WERI-Rb-1 (cell line): ENCODE measurements around the gene ODF4.

Experiments
- DNase-seq: peaks from one replicate; pipeline ENCODE4 v3.0.0-alpha.2; 2020
- H3K27ac ChIP-seq: fragments of 250-450 bp; sonication (Bioruptor Pico); 2 replicates; pipeline ENCODE4 v1.5.1; 2020; ENCODE audit warnings: mild to moderate bottlenecking, moderate library complexity
- H3K27me3 ChIP-seq: fragments of 250-450 bp; sonication (Bioruptor Pico); 2 replicates; pipeline ENCODE4 v1.5.1; 2021; ENCODE audit warnings: mild to moderate bottlenecking, low read depth, moderate library complexity; ENCODE audit not compliant: insufficient read depth, severe bottlenecking
- H3K36me3 ChIP-seq: fragments of 250-450 bp; sonication (Bioruptor Pico); 2 replicates; pipeline ENCODE4 v1.5.1; 2020; ENCODE audit warnings: mild to moderate bottlenecking, moderate library complexity
- H3K4me3 ChIP-seq: 2 replicates; pipeline ENCODE4 v1.5.1; 2011; ENCODE audit warnings: low read depth, mild to moderate bottlenecking, control low read depth, low read length
- H3K9me3 ChIP-seq: fragments of 250-450 bp; sonication (Bioruptor Pico); 2 replicates; pipeline ENCODE4 v1.5.1; 2021; ENCODE audit warnings: mild to moderate bottlenecking, moderate library complexity; ENCODE audit not compliant: severe bottlenecking
- CTCF ChIP-seq: IDR thresholded peaks from 2 replicates; pipeline ENCODE4 v1.5.1; 2011; ENCODE audit warnings: low read depth, mild to moderate bottlenecking, control low read depth, inconsistent platforms, low read length

Gene ODF4

GRCh38 chr17:8312726-8313600 lies 26.7 kb upstream of the ODF4 start:
- Histone ChIP-seq H3K27me3 (no peaks in the 10 kb centered on the region), H3K27ac (no peak overlapping the region), H3K9me3 (no peaks in the 10 kb centered on the region), H3K4me3 (no peak overlapping the region), H3K36me3 (no peaks in the 10 kb centered on the region)
- no peak for TF ChIP-seq CTCF
- no peak for DNase-seq

- Histone ChIP-seq H3K36me3 (no peaks in the 10 kb centered on the region), H3K4me3 (no peak overlapping the region), H3K9me3 (no peaks in the 10 kb centered on the region), H3K27ac (no peak overlapping the region), H3K27me3 (no peaks in the 10 kb centered on the region)
- no peak for DNase-seq
- TF ChIP-seq CTCF: no peak
Measured at GRCh38 chr17:8314797-8315763, 24.6 kb upstream of the ODF4 start.

GRCh38 chr17:8315764-8316217 lies 23.8 kb upstream of the ODF4 start:
- no peak for TF ChIP-seq CTCF
- no peak overlapping the region for H3K4me3 ChIP-seq
- H3K27me3 ChIP-seq: no peaks in the 10 kb centered on the region
- no peak overlapping the region for H3K27ac ChIP-seq
- DNase-seq: no peak
- no peaks in the 10 kb centered on the region for H3K9me3 ChIP-seq
- no peaks in the 10 kb centered on the region for H3K36me3 ChIP-seq

- no peak for DNase-seq
- Histone ChIP-seq H3K4me3 (no peak overlapping the region), H3K9me3 (no peaks in the 10 kb centered on the region), H3K27me3 (no peaks in the 10 kb centered on the region), H3K27ac (no peak overlapping the region), H3K36me3 (no peaks in the 10 kb centered on the region)
- no peak for TF ChIP-seq CTCF
Measured at GRCh38 chr17:8318010-8318935, 21.4 kb upstream of the ODF4 start.

GRCh38 chr17:8320262-8320661 lies 19.4 kb upstream of the ODF4 start:
- no peaks in the 10 kb centered on the region for H3K27me3 ChIP-seq
- H3K27ac ChIP-seq: no peak overlapping the region
- H3K36me3 ChIP-seq: no peaks in the 10 kb centered on the region
- no peak for TF ChIP-seq CTCF
- no peak overlapping the region for H3K4me3 ChIP-seq
- H3K9me3 ChIP-seq: no peaks in the 10 kb centered on the region
- DNase-seq: no peak
